ENCODE measurements around the gene CYP4F11. TPM values are rescaled to one million over a fixed set of nuclear protein-coding genes. Genes with fewer than 3 reads are reported as not detected.

The CYP4F11 gene
- total and polyA plus RNA-seq, 12 donors: 0.09 to 2.1 (median 0.56) TPM; not detected in 4

- ATAC-seq: no peak
- Histone ChIP-seq H3K27me3 (peaks cover 0 to 51% (median 18%) of the 10 kb centered on the region in 7 donors), H3K9me3 (peaks cover 0 to 25% (median 4%) of the 10 kb centered on the region in 11 donors), H3K4me1 (no peaks in the 10 kb centered on the region), H3K4me3 (no peak overlapping the region), H3K36me3 (no peaks in the 10 kb centered on the region), H3K27ac (no peak overlapping the region)
- TF ChIP-seq CTCF (IDR thresholded peaks at IDR 0.05): no peak
- intact Hi-C loops (cut with DNase I): no loop called here
- DNase-seq: no peak
- 72 to 74% methylated on average over 4 of the region's 4 CpGs for WGBS, 2 donors
These were observed 15.1 kb downstream of the CYP4F11 start for GRCh38 chr19:15919243-15919642.

- TF ChIP-seq CTCF (IDR thresholded peaks at IDR 0.05): no peak
- Histone ChIP-seq H3K27me3 (peaks cover 0 to 71% (median 43%) of the 10 kb centered on the region in 7 donors), H3K9me3 (peaks cover 0 to 25% (median 4%) of the 10 kb centered on the region in 11 donors), H3K4me1 (no peaks in the 10 kb centered on the region), H3K27ac (no peak overlapping the region), H3K36me3 (no peaks in the 10 kb centered on the region), H3K4me3 (no peak overlapping the region)
- DNase-seq (no peak), ATAC-seq (no peak)
- 90 to 95% methylated on average over 2 of the region's 2 CpGs for WGBS, 2 donors
- intact Hi-C loops (cut with DNase I): no loop called here
These were observed 19.2 kb downstream of the CYP4F11 start for GRCh38 chr19:15915109-15915508.

DNA sequence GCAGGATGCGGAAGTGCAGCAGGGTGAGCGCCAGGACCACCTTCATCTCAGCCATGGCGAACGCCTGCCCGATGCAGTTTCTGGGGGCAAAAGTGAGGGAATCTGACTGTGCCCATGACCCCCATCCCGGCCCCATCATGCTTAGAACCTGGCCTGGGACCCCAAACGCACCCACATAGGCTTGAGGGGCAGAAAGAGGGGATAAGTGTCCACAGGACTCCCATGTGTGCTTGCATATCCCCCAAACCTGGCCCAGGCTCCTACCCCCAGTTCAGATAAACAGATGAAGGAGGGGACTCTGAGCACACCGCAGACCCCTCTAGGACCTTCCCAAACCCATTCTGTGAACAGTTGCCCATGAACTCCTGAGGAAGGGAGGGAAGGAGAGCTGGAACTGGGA, 20.5 kb downstream of the CYP4F11 start:
- Histone ChIP-seq H3K27me3 (peaks cover 0 to 84% (median 53%) of the 10 kb centered on the region in 7 donors), H3K27ac (no peak overlapping the region), H3K4me1 (no peaks in the 10 kb centered on the region), H3K4me3 (no peak overlapping the region), H3K36me3 (no peaks in the 10 kb centered on the region), H3K9me3 (peaks cover 0 to 25% (median 4%) of the 10 kb centered on the region in 11 donors)
- no peak for ATAC-seq
- intact Hi-C loops (cut with DNase I): no loop called here
- TF ChIP-seq CTCF (IDR thresholded peaks at IDR 0.05): no peak
- WGBS, 2 donors: 83 to 87% methylated on average over 8 of the region's 8 CpGs
- DNase-seq: no peak

- TF ChIP-seq CTCF (IDR thresholded peaks at IDR 0.05): no peak
- DNase-seq: no peak
- no peak overlapping the region for H3K27ac ChIP-seq
- no peak overlapping the region for H3K4me3 ChIP-seq
- WGBS, 2 donors: 54 to 60% methylated on average over 6 of the region's 6 CpGs
- no peak for ATAC-seq
- H3K9me3 ChIP-seq: peaks cover 0 to 25% (median 4%) of the 10 kb centered on the region in 11 donors
- H3K27me3 ChIP-seq: peaks cover 0 to 88% (median 57%) of the 10 kb centered on the region in 7 donors
- no peaks in the 10 kb centered on the region for H3K4me1 ChIP-seq
- H3K36me3 ChIP-seq: no peaks in the 10 kb centered on the region
- intact Hi-C loops (cut with DNase I): no loop called here
These were observed 20.9 kb downstream of the CYP4F11 start for GRCh38 chr19:15913384-15913783.
